HG03432 (cell line): ENCODE measurements around the gene ITSN1.
"Not testable (repeated sequence)": the region's sequence is repeated elsewhere in the genome, so short reads cannot be mapped to it uniquely, and the experiment has no call there.

ENCODE experiments used
- ATAC-seq: cut with Tn5 transposase; IDR thresholded peaks from one replicate; pipeline ENCODE4 v1.9.1; 2021; ENCODE audit warnings: mild to moderate bottlenecking, moderate library complexity; ENCODE audit not compliant: unreplicated experiment

ITSN1 gene

DNA sequence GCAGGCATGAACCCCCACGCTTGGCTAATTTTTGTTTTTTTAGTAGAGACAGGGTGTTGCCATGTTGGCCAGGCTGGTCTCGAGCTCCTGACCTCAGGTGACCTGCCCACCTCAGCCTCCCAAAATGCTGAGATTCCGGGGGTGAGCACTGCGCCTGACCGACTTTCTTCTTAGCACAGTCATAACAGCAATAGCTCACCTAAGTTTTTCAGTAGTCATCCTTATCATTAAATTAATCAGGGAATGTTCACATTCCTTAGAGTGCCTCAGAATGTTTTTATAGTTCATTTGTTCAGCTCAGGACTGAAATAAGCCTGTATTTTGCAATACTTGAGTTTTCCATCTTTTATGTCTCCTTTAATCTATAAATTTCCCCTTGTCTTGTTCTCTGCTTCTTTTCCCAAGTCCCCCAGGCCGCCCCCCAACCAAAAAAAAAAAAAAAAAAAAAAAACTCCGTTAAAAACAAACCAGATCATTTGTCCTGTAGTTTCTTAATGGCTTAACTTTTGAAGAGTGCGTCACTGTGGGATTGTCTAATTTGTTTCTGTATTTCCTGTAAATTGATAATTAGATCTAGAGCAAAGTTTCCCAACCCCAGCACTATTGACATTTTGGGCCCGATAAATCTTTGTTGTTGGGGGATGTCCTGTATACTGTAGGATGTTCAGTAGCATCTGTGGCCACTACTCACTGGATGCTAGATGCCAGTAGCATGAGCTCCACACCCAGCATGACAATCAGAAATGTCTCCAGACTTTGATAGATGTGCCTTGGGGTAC, 120.7 kb downstream of the ITSN1 start:
- no peak for ATAC-seq

DNA sequence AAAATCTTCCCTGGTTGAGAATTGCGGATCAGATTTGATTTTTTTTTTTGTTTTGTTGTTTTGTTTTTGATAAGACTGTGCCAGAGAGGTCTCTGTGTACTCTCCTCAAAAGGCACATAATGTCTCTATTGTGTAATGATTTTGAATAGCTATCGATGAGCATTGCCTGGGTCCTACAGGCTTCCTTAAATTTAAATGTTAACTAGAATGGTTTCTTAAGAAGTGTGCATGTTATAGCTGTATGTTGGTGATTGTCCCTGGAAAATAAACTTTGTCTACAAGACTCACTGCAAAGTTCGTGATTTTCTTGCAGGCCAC, 121.2 kb downstream of the ITSN1 start:
- no peak for ATAC-seq

GRCh38 chr21:33767236-33767635, 124.9 kb downstream of the ITSN1 start:
- ATAC-seq, result no peak

- no peak for ATAC-seq
Observed at GRCh38 chr21:33767960-33768359, 125.7 kb downstream of the ITSN1 start.

- ATAC-seq, result no peak
Observed at GRCh38 chr21:33769057-33769456, 126.8 kb downstream of the ITSN1 start.

DNA sequence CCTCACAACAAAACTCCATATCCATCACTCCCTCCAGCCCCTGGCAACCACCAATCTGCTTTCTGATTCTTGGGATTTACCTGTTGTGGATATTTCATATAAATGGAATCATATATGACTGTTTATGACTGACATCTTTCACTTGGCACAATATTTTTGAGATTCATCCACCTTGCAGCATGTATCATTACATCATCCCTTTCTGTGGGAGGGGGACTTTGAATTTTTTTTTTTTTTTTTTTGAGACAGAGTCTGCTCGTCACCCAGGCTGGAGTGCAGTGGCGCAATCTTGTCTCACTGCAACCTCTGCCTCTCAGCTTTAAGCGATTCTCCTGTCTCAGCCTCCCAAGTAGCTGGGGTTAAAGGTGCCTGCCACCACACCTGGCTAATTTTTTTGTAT, 128.2 kb downstream of the ITSN1 start:
- ATAC-seq, result no peak

DNA sequence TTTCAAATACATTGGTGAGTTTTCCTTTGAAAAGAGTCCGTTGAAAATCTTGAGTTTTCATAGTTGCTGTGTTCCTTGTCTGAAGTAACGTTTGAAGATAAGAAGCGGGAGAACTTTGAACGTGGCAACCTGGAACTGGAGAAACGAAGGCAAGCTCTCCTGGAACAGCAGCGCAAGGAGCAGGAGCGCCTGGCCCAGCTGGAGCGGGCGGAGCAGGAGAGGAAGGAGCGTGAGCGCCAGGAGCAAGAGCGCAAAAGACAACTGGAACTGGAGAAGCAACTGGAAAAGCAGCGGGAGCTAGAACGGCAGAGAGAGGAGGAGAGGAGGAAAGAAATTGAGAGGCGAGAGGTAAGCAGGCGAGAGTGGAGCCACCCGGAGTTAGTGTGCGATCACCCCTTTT, 129.7 kb downstream of the ITSN1 start:
- no peak for ATAC-seq

DNA sequence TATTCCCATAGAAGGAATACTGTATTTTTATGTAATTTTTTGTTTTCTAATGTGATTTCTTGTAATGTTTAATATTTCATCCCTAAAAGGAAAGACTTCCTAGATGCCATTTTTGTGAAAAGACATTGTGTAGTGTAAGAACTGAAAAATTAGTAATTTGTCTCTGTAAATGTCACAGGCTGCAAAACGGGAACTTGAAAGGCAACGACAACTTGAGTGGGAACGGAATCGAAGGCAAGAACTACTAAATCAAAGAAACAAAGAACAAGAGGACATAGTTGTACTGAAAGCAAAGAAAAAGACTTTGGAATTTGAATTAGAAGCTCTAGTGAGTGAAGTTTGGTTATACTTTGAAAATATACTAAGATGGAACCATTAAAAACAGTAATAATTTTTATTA, 132.2 kb downstream of the ITSN1 start:
- ATAC-seq, result no peak

DNA sequence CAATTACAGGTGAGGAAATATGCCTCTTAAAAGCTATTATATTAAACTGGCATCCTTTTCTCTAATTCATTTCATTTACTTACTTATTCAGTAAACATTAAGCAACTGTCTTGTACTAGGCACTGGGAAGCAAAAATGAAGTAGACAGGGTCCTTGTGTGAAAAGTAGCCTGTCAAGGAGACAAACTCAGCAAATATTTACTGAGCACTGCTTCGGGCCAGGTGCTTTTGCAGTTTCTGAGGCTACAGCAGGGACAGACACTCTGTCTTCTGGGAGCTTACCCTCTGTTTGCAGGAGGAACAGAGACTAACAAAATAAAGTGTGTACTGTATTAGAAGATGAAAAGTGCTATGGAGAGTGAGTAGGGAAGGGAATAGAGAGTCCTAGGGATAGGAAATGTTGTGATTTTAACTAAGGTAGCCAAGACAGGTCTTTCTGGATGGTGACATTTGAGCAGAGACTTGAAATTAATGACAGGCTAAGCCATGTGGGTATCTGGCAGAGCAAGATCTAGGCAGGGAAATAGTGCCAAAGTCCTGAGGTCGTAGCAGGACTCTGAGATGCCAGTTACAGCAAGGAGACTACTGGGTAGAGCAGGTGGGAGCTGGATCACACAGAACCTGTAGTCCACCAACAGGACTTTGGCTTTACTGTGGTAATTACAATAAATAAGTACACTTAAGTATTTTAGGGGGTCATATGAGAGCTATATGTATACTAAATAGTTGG, 133.0 kb downstream of the ITSN1 start:
- ATAC-seq, result no peak

GRCh38 chr21:33780631-33781030, 138.3 kb downstream of the ITSN1 start:
- ATAC-seq, result no peak

DNA sequence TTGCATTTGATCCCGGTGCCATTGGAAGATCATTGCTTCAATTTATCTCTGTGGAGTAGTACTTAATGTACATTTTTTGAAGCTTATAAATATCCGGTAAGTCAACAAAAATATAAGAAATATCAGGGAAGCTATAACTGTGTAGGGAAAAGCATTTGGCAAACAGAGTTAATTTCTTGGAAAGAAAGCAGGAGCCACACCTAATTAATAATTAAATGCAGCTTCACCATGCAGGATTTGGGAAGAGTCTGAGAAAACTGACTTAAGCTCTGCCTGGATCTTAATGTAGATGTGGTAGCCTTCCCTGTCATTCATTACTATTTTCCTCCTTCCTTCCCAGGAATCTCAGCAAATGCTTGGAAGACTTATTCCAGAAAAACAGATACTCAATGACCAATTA, 138.8 kb downstream of the ITSN1 start:
- no peak for ATAC-seq

DNA sequence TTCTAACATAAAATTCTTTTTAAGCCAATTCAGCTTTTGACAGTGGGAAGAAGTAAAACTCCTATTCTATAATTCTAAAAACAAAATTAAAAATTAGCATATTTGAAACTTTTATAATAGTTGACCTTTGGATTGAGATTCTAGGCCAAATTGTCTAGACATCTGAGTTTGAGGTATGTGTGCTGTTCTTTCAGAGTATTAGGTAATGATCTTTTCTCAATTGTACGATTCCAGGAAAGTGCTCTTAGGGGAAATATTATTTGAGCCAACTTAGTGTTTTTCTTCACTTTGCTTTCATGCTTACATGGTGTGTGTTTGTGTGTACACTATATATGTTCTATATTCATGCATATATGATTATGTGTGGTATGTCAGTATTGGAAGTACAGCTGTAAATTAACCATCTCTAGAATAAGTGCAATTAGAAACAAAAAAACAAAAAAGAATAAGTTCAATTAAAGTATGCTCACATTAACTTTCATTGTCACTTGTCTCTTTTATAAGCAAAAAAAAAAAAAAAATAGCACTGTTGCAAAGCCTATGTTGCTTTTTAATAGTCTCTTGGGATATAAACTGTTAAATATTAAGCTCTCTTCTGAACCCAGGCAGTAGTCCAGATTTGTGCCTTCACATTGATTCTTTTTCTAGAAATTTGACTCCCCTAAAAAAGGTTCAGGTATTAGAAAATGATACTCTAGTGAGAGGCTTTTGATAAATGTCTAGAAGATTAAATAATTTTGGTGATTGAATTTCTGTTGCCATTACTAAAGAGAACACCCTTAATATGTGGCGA, 141.1 kb downstream of the ITSN1 start:
- no peak for ATAC-seq

DNA sequence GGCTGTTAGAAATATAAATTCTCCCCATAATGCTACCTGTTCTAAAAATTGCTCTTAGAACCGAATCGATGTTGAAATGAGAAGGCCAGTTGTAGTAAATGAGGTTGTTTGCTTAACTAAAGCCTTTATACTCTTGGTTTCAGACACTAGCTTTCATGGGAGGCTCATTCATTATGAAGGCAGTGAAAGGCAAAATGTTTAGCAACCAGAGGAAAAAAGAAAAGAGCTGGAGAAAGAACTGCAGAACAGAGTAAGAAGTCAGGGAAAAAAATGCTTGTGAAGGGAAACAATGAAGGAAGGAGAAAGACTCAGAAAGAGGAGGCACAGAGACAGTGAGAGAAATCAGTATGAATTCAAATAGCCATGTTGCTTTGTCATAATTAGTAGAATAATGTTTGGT, 145.1 kb downstream of the ITSN1 start:
- ATAC-seq, result no peak

DNA sequence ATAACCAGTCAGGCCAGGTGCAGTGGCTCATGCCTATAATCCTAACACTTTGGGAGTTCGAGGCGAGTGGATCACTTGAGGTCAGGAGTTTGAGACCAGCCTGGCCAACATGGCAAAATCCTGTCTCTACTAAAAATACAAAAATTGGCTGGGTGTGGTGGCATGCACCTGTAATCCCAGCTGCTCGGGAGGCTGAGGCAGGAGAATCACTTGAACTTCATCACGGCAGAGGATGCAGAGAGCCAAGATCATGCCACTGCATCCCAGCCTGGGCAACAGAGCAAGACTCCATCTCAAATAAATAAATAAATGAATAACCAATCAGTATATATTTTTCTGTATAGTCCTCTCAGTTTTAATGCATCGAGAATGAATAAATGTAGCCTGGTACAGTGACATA, 146.1 kb downstream of the ITSN1 start:
- ATAC-seq, result not testable (repeated sequence)

DNA sequence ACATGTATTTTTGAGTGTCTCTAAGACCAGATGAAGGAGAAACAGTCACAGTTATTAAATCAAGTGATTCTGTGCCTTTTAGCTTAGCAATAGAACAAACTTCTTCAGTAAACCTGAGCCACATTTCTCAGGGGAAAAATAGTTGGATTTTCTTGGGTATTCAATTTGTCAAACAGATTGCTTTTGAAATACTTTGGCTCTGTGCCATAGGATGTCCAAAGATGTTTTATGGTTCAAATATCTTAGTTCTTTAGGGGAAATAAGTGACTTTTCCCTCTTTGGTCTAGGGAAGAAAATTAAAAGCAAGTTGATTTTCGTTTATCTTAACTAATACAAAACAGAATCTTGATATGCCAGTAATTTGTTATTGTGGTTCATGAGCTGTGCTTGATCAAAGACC, 147.4 kb downstream of the ITSN1 start:
- no peak for ATAC-seq

GRCh38 chr21:33791073-33791472, 148.8 kb downstream of the ITSN1 start:
- ATAC-seq, result no peak

GRCh38 chr21:33794596-33794995, 152.3 kb downstream of the ITSN1 start:
- ATAC-seq, result no peak

GRCh38 chr21:33797565-33797964, 155.3 kb downstream of the ITSN1 start:
- no peak for ATAC-seq

GRCh38 chr21:33799378-33800090, 157.2 kb downstream of the ITSN1 start:
- ATAC-seq, result no peak

GRCh38 chr21:33800753-33801423, 158.6 kb downstream of the ITSN1 start:
- no peak for ATAC-seq
